ENCODE measurements around the gene RGMA. TPM values are rescaled to one million over a fixed set of nuclear protein-coding genes. Genes with fewer than 3 reads are reported as not detected.

The RGMA gene
- total RNA-seq, 1 experiment from 2014 or later, result 41.4 TPM

GRCh38 chr15:93088200-93088980 is 621 bp downstream of the RGMA start:
- Histone ChIP-seq H2BK12ac (ENCODE audit: insufficient read length, low read depth, low read length) (no peak overlapping the region), H3K4ac (ENCODE audit: low read depth, low read length) (no peak overlapping the region), H2BK20ac (ENCODE audit: low read depth, low read length, poor library complexity, severe bottlenecking) (no peak overlapping the region), H3K27ac (ENCODE audit: insufficient read length, low read depth, low read length) (no peak overlapping the region), H3K27me3 (ENCODE audit: insufficient read depth, low read length) (peaks cover 31% of the 10 kb centered on the region), H3K9ac (ENCODE audit: extremely low read depth, insufficient read length, low read length) (no peak overlapping the region), H3K4me2 (ENCODE audit: insufficient read depth, insufficient read length, low read length) (peak overlapping the region; percentile 60), H2AK5ac (ENCODE audit: insufficient read length, low read length) (no peak overlapping the region), H4K91ac (ENCODE audit: insufficient read length, low read depth, low read length) (no peak overlapping the region), H3K79me2 (ENCODE audit: insufficient read depth, low read length) (no peaks in the 10 kb centered on the region), H3K79me1 (ENCODE audit: insufficient read depth, low read depth, low read length, poor library complexity, severe bottlenecking) (peaks cover 3% of the 10 kb centered on the region), H2AFZ (ENCODE audit: low read length) (no peak overlapping the region), H3K18ac (ENCODE audit: insufficient read length, low read depth, low read length) (no peak overlapping the region), H4K8ac (replicated peaks; ENCODE audit: insufficient read length, low read depth, low read length) (no peak overlapping the region), H2BK5ac (ENCODE audit: insufficient read length, low read length) (no peak overlapping the region), H4K20me1 (ENCODE audit: control insufficient read depth, insufficient read depth, insufficient read length) (no peaks in the 10 kb centered on the region), H2BK120ac (ENCODE audit: low read depth, low read length, poor library complexity, severe bottlenecking) (no peak overlapping the region), H3K23me2 (ENCODE audit: insufficient read length, low read depth, low read length, poor library complexity, severe bottlenecking) (peaks cover 13% of the 10 kb centered on the region), H3K23ac (ENCODE audit: insufficient read length, low read depth, low read length) (no peak overlapping the region), H3T11ph (ENCODE audit: low read length) (no peak overlapping the region), H4K5ac (ENCODE audit: insufficient read length, low read depth, low read length) (no peak overlapping the region), H2BK15ac (ENCODE audit: low read depth, low read length) (no peak overlapping the region), H3K9me3 (ENCODE audit: control insufficient read depth, low read depth, low read length) (no peaks in the 10 kb centered on the region), H3K14ac (ENCODE audit: insufficient read depth, low read length) (no peak overlapping the region; the same call in 1 of the 2 replicates), H3K56ac (ENCODE audit: insufficient read length, low read depth, low read length) (no peak overlapping the region), H3K4me1 (ENCODE audit: insufficient read depth, low read length) (peaks cover 3% of the 10 kb centered on the region; the same call in 1 of the 2 replicates)
- TF ChIP-seq CTCF (conservative IDR thresholded peaks at IDR 0.05), result peak; percentile 44; the same call in 2 of the 3 replicates
- peak overlapping the region in 1 of 3 experiments; percentile 59; a peak in 1 of 7 replicates for H3K27ac Mint-ChIP-seq
- WGBS (ENCODE audit: extremely low coverage, insufficient read length, low lambda C conversion rate), result no CpG with 5 or more reads among the region's 85 CpGs
- H3K27me3 Mint-ChIP-seq (ENCODE audit: low read depth), result peaks cover 32% of the 10 kb centered on the region
- H3K4me3 Mint-ChIP-seq, result peak overlapping the region; percentile 71 to 85
- peaks cover 27 to 33% of the 10 kb centered on the region in 2 experiments for H3K4me1 Mint-ChIP-seq
- peaks cover 0 to 3% (median 0%) of the 10 kb centered on the region in 3 experiments; a peak in 2 of 7 replicates for H3K36me3 Mint-ChIP-seq (ENCODE audit: insufficient read depth in 1 of 3, low read depth in 3 of 3)
- peak; percentile 61 for DNase-seq
- H3K9me3 Mint-ChIP-seq, result no peaks in the 10 kb centered on the region

All from H9 (cell line).